NCI-H1694 (cell line): ENCODE results near the gene MATR3.
A peak's percentile ranks its signal among the peaks of the same experiment; 100 is the strongest.

ENCODE experiments used
- DNase-seq: peaks from one replicate; lab custom pipeline; 2025; lab: John Stamatoyannopoulos, UW

MATR3 gene

GRCh38 chr5:139272471-139273321 lies 20.8 kb upstream of the MATR3 start:
- no peak for DNase-seq

GRCh38 chr5:139273322-139273571 lies 20.3 kb upstream of the MATR3 start:
- no peak for DNase-seq

GRCh38 chr5:139273572-139274289 lies 19.8 kb upstream of the MATR3 start:
- DNase-seq: peak; percentile 58

GRCh38 chr5:139275536-139275935 lies 18.0 kb upstream of the MATR3 start:
- no peak for DNase-seq

- no peak for DNase-seq
Measured at GRCh38 chr5:139275956-139276355, 17.6 kb upstream of the MATR3 start.

GRCh38 chr5:139276426-139276825 lies 17.1 kb upstream of the MATR3 start:
- DNase-seq: no peak

- DNase-seq: no peak
Measured at GRCh38 chr5:139277171-139277570, 16.4 kb upstream of the MATR3 start.

- no peak for DNase-seq
Measured at GRCh38 chr5:139278540-139279274, 14.8 kb upstream of the MATR3 start.

- no peak for DNase-seq
Measured at GRCh38 chr5:139282197-139282557, 11.4 kb upstream of the MATR3 start.

- DNase-seq: no peak
Measured at GRCh38 chr5:139283252-139284166, 10.0 kb upstream of the MATR3 start.

GRCh38 chr5:139284295-139284694 lies 9.2 kb upstream of the MATR3 start:
- no peak for DNase-seq

- DNase-seq: no peak
Measured at GRCh38 chr5:139285651-139286392, 7.7 kb upstream of the MATR3 start.

GRCh38 chr5:139287890-139288635 lies 5.5 kb upstream of the MATR3 start:
- DNase-seq: no peak

GRCh38 chr5:139291051-139291450 lies 2.5 kb upstream of the MATR3 start:
- DNase-seq: no peak

- no peak for DNase-seq
Measured at GRCh38 chr5:139293202-139293506, 386 bp upstream of the MATR3 start.

GRCh38 chr5:139294374-139295165 lies 1.0 kb downstream of the MATR3 start:
- DNase-seq: no peak

GRCh38 chr5:139295346-139296057 lies 2.0 kb downstream of the MATR3 start:
- DNase-seq: no peak

- no peak for DNase-seq
Measured at GRCh38 chr5:139296198-139296597, 2.7 kb downstream of the MATR3 start.

- no peak for DNase-seq
Measured at GRCh38 chr5:139296862-139297326, 3.4 kb downstream of the MATR3 start.
